PC-3 (cell line): ENCODE results near the gene RNF39. TPM values are rescaled to one million over a fixed set of nuclear protein-coding genes. Genes with fewer than 3 reads are reported as not detected.

Experiments used
- ATAC-seq: fragments of 200-7000 bp; cut with Tn5 transposase; 2 replicates; pipeline ENCODE4 v1.9.1; 2020; ENCODE audit warnings: mild to moderate bottlenecking, moderate library complexity
- BruUV-seq: library from RNA; stranded (reverse); fragments of 400-500 nt; replicated peaks from 2 replicates; lab custom pipeline; 2021; lab: Mats Ljungman, UMichigan
- CTCF ChIA-PET: fragments of 300-600 bp; sonication (Branson Sonifier 250); formaldehyde crosslinking; loops from one replicate; lab custom pipeline; 2022; ENCODE audit warnings: antibody characterized with exemption; lab: Charles Lee
- POLR2A ChIA-PET: fragments of 300-600 bp; sonication (Branson Sonifier 250); formaldehyde crosslinking; loops from one replicate; lab custom pipeline; 2022; ENCODE audit warnings: antibody characterized with exemption; ENCODE audit not compliant: unreplicated experiment; lab: Charles Lee
- DNase-seq: peaks from one replicate; pipeline ENCODE4 v3.0.0-alpha.2; 2015
- H2AFZ ChIP-seq: fragments of 300-600 bp; sonication (generic); 2 replicates; pipeline ENCODE4 v1.6.0; 2016; ENCODE audit warnings: antibody characterized with exemption, low read length
- H3F3A ChIP-seq: fragments of 300-600 bp; sonication (generic); one replicate; pipeline ENCODE4 v1.6.0; 2017; ENCODE audit warnings: antibody characterized with exemption, low read length, control low read depth, mild to moderate bottlenecking; ENCODE audit not compliant: unreplicated experiment
- H3K27ac ChIP-seq: fragments of 300-600 bp; sonication (generic); 2 replicates; pipeline ENCODE4 v1.5.1; 2016; ENCODE audit warnings: mild to moderate bottlenecking, low read length
- H3K27me3 ChIP-seq: fragments of 300-600 bp; sonication (generic); 2 replicates; pipeline ENCODE4 v1.6.1; 2016; ENCODE audit warnings: low read length, mixed read lengths
- H3K36me3 ChIP-seq: fragments of 300-600 bp; sonication (generic); 2 replicates; pipeline ENCODE4 v1.6.1; 2016; ENCODE audit warnings: low read depth, mixed run types, low read length, mixed read lengths
- H3K4me1 ChIP-seq: fragments of 300-600 bp; sonication (generic); 2 replicates; pipeline ENCODE4 v1.5.1; 2016; ENCODE audit warnings: low read length; ENCODE audit not compliant: insufficient read depth
- H3K4me2 ChIP-seq: fragments of 300-600 bp; sonication (generic); 2 replicates; pipeline ENCODE4 v1.6.0; 2016; ENCODE audit warnings: low read length
- H3K4me3 ChIP-seq: fragments of 300-600 bp; sonication (generic); 2 replicates; pipeline ENCODE4 v1.5.1; 2016; ENCODE audit warnings: mild to moderate bottlenecking, low read length, mixed read lengths
- H3K79me2 ChIP-seq: fragments of 300-600 bp; sonication (generic); 2 replicates; pipeline ENCODE4 v1.6.1; 2017; ENCODE audit warnings: low read length, mixed read lengths
- H3K9ac ChIP-seq: fragments of 300-600 bp; sonication (generic); 2 replicates; pipeline ENCODE4 v1.6.0; 2016; ENCODE audit warnings: mild to moderate bottlenecking, low read length
- H3K9me2 ChIP-seq: fragments of 300-600 bp; sonication (generic); replicated peaks from 2 replicates; pipeline ENCODE4 v1.6.1; 2016; ENCODE audit warnings: mixed run types, low read length, mixed read lengths
- H3K9me3 ChIP-seq: fragments of 300-600 bp; sonication (generic); 2 replicates; pipeline ENCODE4 v1.6.1; 2016; ENCODE audit warnings: low read length, mixed read lengths
- H4K20me1 ChIP-seq: fragments of 300-600 bp; sonication (generic); 2 replicates; pipeline ENCODE4 v1.6.1; 2016; ENCODE audit warnings: low read length, mixed read lengths
- CTCF ChIP-seq: fragments of 300-600 bp; sonication (generic); conservative IDR thresholded peaks from 2 replicates; pipeline ENCODE4 v1.5.1; 2017; ENCODE audit warnings: antibody characterized with exemption, low read depth, mild to moderate bottlenecking, low read length
- EZH2 ChIP-seq: fragments of 300-600 bp; sonication (generic); IDR thresholded peaks from one replicate; pipeline ENCODE4 v1.6.1; 2017; ENCODE audit warnings: antibody characterized with exemption, mild to moderate bottlenecking, low read length; ENCODE audit not compliant: unreplicated experiment
- EZH2phosphoT487 ChIP-seq: fragments of 300-600 bp; sonication (generic); IDR thresholded peaks from 2 replicates; pipeline ENCODE4 v1.6.1; 2018; ENCODE audit warnings: mild to moderate bottlenecking, antibody characterized with exemption, low read length, borderline replicate concordance
- intact Hi-C: fragments of 100-400 bp; cut with micrococcal nuclease; formaldehyde crosslinking; loops from 2 replicates; pipeline ENCODE4 v1.9.0; 2023
- total RNA-seq: library from RNA; depleted of rRNA; stranded (reverse); fragments of >200 nt; gene quantifications from 2 replicates; pipeline ENCODE4 v1.2.3, GENCODE V29; 2014; rRNA removed

Gene RNF39
- total RNA-seq, 1 experiment from 2014 or later, result 2.0 TPM

GRCh38 chr6:30022189-30022588 is 53.4 kb downstream of the RNF39 start:
- no peak for TF ChIP-seq CTCF
- TF ChIP-seq EZH2phosphoT487, result no peak
- no peak for TF ChIP-seq EZH2
- DNase-seq, result no peak
- intact Hi-C loops, result no loop called here
- Histone ChIP-seq H3K27ac (no peak overlapping the region), H3K79me2 (no peaks in the 10 kb centered on the region), H3K4me3 (no peak overlapping the region), H4K20me1 (no peaks in the 10 kb centered on the region), H3K9me3 (no peaks in the 10 kb centered on the region), H3K4me2 (no peak overlapping the region), H3K27me3 (no peaks in the 10 kb centered on the region), H2AFZ (no peak overlapping the region), H3K4me1 (peaks cover 7% of the 10 kb centered on the region), H3K9ac (no peak overlapping the region), H3K9me2 (no peaks in the 10 kb centered on the region), H3K36me3 (0 out of 2 replicates have a peak, but pooled peaks cover 2% of the 10 kb centered on the region), H3F3A (no peaks in the 10 kb centered on the region)
- POLR2A ChIA-PET, result no interaction called here
- CTCF ChIA-PET, result no interaction called here
- ATAC-seq, result no peak
- BruUV-seq, result no TSS peak

GRCh38 chr6:30020626-30021025 is 54.9 kb downstream of the RNF39 start:
- no peak overlapping the region for H3K27ac ChIP-seq
- no peak overlapping the region for H3K4me2 ChIP-seq
- 0 out of 2 replicates have a peak, but pooled peaks cover 2% of the 10 kb centered on the region for H3K36me3 ChIP-seq
- no peak overlapping the region for H2AFZ ChIP-seq
- intact Hi-C loops, result no loop called here
- no peaks in the 10 kb centered on the region for H3F3A ChIP-seq
- TF ChIP-seq CTCF, result no peak
- TF ChIP-seq EZH2phosphoT487, result no peak
- ChIA-PET CTCF (no interaction called here), POLR2A (no interaction called here)
- no peaks in the 10 kb centered on the region for H3K79me2 ChIP-seq
- no peaks in the 10 kb centered on the region for H3K9me3 ChIP-seq
- H3K27me3 ChIP-seq, result no peaks in the 10 kb centered on the region
- H3K9me2 ChIP-seq, result no peaks in the 10 kb centered on the region
- no peaks in the 10 kb centered on the region for H4K20me1 ChIP-seq
- H3K4me1 ChIP-seq, result peaks cover 7% of the 10 kb centered on the region
- ATAC-seq (no peak), DNase-seq (no peak)
- H3K4me3 ChIP-seq, result no peak overlapping the region
- no TSS peak for BruUV-seq
- no peak overlapping the region for H3K9ac ChIP-seq

Other genes starting within 250 kb of the RNF39 start
- not detected in 2 replicates for gene HLA-G, start 247.9 kb downstream of the RNF39 start, total RNA-seq
- 426 and 435 TPM in 2 replicates for gene HLA-A, start 133.2 kb downstream of the RNF39 start, total RNA-seq
- 26.3 and 40.0 TPM in 2 replicates for gene POLR1H, start 14.5 kb downstream of the RNF39 start, total RNA-seq
- gene PPP1R11, start 8.6 kb downstream of the RNF39 start, total RNA-seq, result 49.5 and 58.8 TPM in 2 replicates
- gene TRIM31, start 37.3 kb upstream of the RNF39 start, total RNA-seq, result 0.11 and 0.52 TPM in 2 replicates
- gene TRIM40, start 60.4 kb upstream of the RNF39 start, total RNA-seq, result not detected in 2 replicates
- not detected in 2 replicates for gene TRIM10, start 85.4 kb upstream of the RNF39 start, total RNA-seq
- not detected in 2 replicates for gene TRIM15, start 87.8 kb upstream of the RNF39 start, total RNA-seq
- 48.1 and 56.0 TPM in 2 replicates for gene TRIM26, start 137.6 kb upstream of the RNF39 start, total RNA-seq